ENCODE measurements around the gene TRAF3IP3.

The TRAF3IP3 gene

GRCh38 chr1:209736490-209737117 lies 19.2 kb upstream of the TRAF3IP3 start:
- H3K27ac ChIP-seq, result no peak overlapping the region
- DNase-seq (ENCODE audit: low read depth, low spot score), result no peak

- no peak for DNase-seq (ENCODE audit: low read depth, low spot score)
- no peak overlapping the region for H3K27ac ChIP-seq
These were observed 18.7 kb upstream of the TRAF3IP3 start for GRCh38 chr1:209737118-209737505.

DNA sequence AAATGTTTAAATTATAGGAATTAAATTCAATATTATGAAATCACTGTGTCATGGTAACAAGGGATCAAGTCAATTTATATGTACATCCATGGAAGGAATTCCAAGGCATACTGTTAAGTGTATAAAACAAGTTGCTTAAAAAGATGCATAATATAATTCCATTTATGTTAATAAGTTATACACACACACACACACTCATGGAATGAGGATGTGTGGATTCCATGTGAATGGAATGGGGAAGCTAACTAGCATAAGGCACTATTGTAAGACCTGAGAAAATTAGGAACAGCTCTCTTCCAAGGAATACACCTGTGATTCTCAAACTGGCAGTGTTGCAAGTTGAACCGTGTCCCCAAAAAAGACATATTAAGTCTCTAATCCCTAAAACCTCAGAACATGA lies 17.6 kb upstream of the TRAF3IP3 start:
- no peak overlapping the region for H3K27ac ChIP-seq
- no peak for DNase-seq (ENCODE audit: low read depth, low spot score)

GRCh38 chr1:209741193-209741592 lies 14.7 kb upstream of the TRAF3IP3 start:
- H3K27ac ChIP-seq, result no peak overlapping the region
- DNase-seq (ENCODE audit: low read depth, low spot score), result no peak

DNA sequence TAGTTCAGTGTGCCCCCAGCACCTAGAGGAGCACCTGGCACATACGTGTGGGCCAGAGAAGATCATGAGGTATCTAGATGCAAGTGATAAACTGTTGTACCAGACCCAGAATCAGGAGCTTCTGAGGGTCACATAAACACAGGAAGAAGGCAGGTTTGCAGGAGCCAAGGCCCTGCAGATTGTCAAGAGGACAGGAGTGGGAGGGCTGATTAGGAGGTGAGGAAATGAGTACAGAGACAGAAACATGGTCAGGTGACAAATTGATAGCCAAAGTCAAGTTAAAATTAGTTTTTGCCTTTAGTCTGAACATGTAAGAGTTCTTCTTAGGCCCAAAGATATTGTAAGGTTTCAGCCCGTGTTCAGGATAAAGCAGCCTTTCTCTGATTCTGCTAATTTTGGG lies 14.0 kb upstream of the TRAF3IP3 start:
- no peak overlapping the region for H3K27ac ChIP-seq
- DNase-seq (ENCODE audit: low read depth, low spot score), result no peak

GRCh38 chr1:209742409-209743144 lies 13.3 kb upstream of the TRAF3IP3 start:
- H3K27ac ChIP-seq, result no peak overlapping the region
- no peak for DNase-seq (ENCODE audit: low read depth, low spot score)

DNA sequence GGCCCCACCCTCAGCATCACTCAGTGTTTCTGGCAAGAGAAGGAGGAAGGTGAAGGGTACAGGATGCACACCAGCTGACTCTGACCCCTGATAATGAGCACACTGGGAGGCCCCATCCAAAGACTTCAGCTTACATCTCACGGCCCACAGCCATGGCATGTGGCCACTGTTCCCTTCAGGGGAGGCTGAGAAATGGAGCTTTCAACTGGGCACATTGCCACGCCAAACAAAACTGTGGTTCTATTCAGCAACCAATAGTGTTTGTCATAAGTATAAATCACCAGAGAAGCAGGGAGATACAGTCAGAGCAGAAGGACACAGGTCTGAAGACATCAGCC lies 12.7 kb upstream of the TRAF3IP3 start:
- H3K27ac ChIP-seq, result no peak overlapping the region
- no peak for DNase-seq (ENCODE audit: low read depth, low spot score)

DNA sequence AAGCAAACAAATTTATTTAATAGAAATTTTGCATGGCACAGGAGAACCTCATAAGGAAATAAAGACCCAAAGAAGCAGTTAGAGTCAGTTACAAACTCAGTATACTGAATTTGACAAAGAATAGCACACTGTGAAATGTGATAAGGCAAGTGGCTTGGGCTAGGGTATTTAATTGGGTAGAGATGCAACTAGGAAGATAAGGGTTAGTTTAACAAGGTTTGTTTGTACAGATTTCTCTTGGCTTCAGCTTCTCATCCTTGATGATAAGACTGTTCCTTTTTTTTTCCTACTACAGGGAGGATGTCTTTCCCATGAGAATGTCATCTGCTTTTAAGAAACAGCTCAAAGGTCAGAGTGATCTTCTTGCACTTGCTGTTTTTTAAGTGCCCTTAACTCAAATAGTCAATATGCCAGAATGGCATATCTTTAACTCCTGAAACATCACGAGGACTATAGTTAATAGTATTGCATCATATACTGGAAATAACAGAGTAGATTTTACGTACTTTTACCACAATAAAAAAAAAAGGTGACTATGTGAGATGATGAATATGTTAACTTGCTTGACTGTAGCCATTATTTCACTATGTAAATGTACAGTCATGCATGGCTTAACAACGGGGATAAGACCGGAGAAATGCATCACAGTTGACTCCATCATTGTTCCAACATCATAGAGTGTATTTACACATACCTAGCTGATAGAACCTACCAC lies 9.2 kb upstream of the TRAF3IP3 start:
- peak overlapping the region; percentile 29 for H3K27ac ChIP-seq
- DNase-seq (ENCODE audit: low read depth, low spot score), result no peak

- peak overlapping the region; percentile 29 for H3K27ac ChIP-seq
- peak; percentile 95 for DNase-seq (ENCODE audit: low read depth, low spot score)
These were observed 8.1 kb upstream of the TRAF3IP3 start for GRCh38 chr1:209747580-209748262.

GRCh38 chr1:209748620-209749019 lies 7.2 kb upstream of the TRAF3IP3 start:
- H3K27ac ChIP-seq, result no peak overlapping the region
- no peak for DNase-seq (ENCODE audit: low read depth, low spot score)

- DNase-seq (ENCODE audit: low read depth, low spot score), result no peak
- no peak overlapping the region for H3K27ac ChIP-seq
These were observed 6.6 kb upstream of the TRAF3IP3 start for GRCh38 chr1:209749205-209749604.

- no peak overlapping the region for H3K27ac ChIP-seq
- DNase-seq (ENCODE audit: low read depth, low spot score), result no peak
These were observed 6.1 kb upstream of the TRAF3IP3 start for GRCh38 chr1:209749670-209750323.

DNA sequence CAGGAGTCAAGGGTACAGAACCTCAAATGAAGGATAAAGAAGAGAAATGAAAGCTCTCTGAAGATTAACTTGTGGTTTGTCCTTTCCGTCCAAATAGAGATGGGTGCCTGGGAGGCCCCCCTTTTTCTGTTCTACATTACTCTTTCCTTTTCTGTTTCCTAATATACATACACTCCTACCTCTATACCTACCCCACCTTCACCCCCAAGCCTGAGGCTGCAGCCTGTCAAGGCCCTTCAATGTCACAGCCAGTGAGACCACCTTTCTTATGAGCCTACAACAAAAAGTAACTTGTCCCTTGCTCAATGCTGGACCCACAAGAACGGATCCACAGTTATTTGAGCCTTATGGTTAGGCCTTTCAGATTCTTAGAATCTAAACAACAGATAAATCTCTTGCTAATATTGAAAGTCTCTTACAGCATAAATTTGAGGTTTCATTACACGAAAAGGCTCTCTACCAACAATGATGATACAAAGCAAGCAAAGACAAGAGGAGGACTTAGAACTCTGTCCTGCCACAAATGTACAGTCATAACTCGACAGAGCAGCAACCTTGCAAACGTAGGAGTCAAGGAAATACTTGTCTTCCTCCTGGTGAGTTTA lies 4.1 kb upstream of the TRAF3IP3 start:
- DNase-seq (ENCODE audit: low read depth, low spot score), result no peak
- H3K27ac ChIP-seq, result no peak overlapping the region

DNA sequence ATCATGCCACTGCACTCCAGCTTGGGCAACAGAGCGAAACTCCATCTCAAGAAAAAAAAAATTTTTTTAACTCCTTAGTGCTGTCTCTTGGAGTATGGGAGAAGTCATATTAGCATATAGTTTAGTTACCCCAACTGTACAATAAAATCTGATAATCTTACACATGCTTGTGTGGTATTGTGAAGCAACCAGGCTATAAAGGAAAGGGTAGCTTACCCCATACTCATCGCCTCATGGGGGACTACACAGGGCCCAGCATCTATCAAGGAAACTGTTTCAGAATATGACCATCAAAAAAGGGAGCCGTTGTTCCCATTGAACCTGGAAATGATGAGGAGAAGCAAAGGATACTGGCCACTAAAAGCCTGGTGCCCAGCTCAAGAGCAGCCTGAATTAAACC lies 3.0 kb upstream of the TRAF3IP3 start:
- no peak overlapping the region for H3K27ac ChIP-seq
- no peak for DNase-seq (ENCODE audit: low read depth, low spot score)

DNA sequence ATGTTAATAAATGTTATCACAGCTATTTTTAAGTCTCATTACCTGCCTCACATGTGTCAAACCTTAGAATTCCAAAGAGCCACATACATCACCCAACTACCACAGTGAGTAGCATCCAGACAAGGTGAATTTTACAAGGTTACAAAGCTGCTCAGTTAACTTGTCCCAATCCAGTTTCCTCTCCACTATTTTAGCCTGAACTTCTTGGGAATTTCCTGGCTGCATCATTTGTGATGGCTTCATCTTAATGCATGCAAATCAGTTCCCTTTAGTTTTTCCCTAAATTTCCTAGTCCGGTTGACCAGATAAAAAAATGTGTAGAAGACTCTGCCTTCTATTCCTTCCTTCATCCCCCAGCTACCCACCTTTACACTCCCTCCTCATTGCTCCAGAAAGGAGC lies 597 bp upstream of the TRAF3IP3 start:
- no peak for DNase-seq (ENCODE audit: low read depth, low spot score)
- H3K27ac ChIP-seq, result no peak overlapping the region

GRCh38 chr1:209756615-209757445 lies 977 bp downstream of the TRAF3IP3 start:
- no peak overlapping the region for H3K27ac ChIP-seq
- no peak for DNase-seq (ENCODE audit: low read depth, low spot score)

- H3K27ac ChIP-seq, result no peak overlapping the region
- DNase-seq (ENCODE audit: low read depth, low spot score), result no peak
These were observed 2.5 kb downstream of the TRAF3IP3 start for GRCh38 chr1:209758400-209758799.

DNA sequence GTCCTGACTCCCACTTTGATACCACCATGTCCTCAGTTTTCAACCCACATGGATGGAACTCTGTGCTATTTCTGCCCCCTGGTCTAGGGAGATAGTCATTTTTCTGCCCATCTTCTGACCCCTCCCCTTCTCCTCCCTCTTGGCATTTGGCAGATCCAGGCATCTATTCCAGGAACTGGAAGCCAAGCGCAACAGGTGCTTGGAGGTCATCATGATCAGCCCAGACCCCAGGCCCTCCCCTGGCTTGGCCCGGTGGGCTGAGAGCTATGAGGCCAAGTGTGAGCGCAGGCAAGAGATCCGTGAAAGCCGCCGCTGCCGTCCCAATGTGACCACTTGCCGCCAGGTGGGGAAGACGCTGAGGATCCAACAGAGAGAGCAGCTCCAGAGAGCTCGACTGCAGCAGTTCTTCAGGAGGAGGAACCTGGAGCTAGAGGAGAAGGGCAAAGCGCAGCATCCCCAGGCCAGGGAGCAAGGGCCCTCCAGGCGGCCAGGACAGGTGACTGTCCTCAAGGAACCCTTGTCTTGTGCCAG lies 4.0 kb downstream of the TRAF3IP3 start:
- no peak overlapping the region for H3K27ac ChIP-seq
- no peak for DNase-seq (ENCODE audit: low read depth, low spot score)

DNA sequence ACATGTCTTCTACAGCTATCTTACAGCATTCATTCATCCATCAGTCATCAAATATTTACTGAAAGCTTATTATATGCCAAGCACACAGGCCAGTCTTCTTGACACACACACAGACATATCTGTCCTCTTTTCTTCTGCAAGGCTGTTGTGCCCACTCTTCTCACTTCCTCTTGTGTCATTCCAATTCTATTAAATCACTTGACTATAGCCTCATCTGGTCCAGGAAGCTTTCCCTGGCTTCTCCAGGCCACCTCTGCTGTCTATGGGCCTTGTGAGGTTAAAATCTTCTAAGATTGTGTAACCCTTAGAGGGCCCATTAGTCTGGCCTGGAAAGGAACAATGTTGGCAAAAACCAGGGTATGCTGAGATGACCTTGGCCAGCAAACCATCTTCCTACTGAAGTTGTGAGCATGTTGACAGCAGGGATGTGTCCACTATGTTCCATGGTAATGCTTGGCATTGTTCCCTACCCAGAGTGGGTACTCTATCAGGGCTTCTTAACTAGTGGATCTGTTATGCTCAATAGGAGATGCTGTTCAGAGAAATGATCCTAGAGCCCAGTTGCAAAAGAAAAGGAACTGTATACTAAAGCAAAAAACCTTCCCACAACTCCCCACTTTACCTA lies 5.3 kb downstream of the TRAF3IP3 start:
- no peak overlapping the region for H3K27ac ChIP-seq

More for the DNA sequence above, 5.3 kb downstream of the TRAF3IP3 start:
- no peak for DNase-seq (ENCODE audit: low read depth, low spot score)
